NT2/D1 (cell line): ENCODE data around the gene ARX.

Experiments used
- SUZ12 ChIP-seq: IDR thresholded peaks from 2 replicates; pipeline ENCODE4 v1.6.1; 2011; ENCODE audit not compliant: insufficient read length, insufficient read depth; ENCODE audit errors: extremely low read depth
- YY1 ChIP-seq: IDR thresholded peaks from 2 replicates; pipeline ENCODE4 v1.6.1; 2011; ENCODE audit not compliant: insufficient read length, insufficient read depth
- ZNF274 ChIP-seq: IDR thresholded peaks from 2 replicates; pipeline ENCODE4 v1.6.1; 2011; ENCODE audit warnings: mild to moderate bottlenecking, low read depth, low read length

- TF ChIP-seq YY1 = no peak
- no peak for TF ChIP-seq ZNF274
- TF ChIP-seq SUZ12 = no peak
Measured at GRCh38 chrX:24963823-24964222, 51.9 kb downstream of the ARX start.
